ENCODE data around the gene MARCHF2.

MARCHF2 gene

DNA sequence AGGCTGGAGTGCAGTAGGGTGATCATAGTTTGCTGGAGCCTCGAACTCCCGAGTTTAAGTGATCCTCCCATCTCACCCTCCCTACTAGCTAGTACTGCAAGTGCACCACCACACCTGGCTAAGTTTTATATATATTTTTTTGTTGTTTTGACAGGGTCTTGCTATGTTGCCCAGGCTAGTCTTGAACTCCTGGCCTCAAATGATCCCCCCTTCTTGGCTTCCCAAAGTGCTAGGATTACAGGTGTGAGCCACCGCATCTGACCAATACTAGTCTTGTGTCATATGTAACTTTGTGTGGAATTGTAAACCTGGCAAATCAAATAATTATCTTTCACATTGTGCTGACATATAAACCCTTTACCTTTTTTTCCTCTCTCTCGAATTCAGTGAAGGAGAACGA lies 41.9 kb downstream of the MARCHF2 start:
- DNase-seq, result no peak

GRCh38 chr19:8456064-8456463 lies 43.0 kb downstream of the MARCHF2 start:
- no peak for DNase-seq

DNA sequence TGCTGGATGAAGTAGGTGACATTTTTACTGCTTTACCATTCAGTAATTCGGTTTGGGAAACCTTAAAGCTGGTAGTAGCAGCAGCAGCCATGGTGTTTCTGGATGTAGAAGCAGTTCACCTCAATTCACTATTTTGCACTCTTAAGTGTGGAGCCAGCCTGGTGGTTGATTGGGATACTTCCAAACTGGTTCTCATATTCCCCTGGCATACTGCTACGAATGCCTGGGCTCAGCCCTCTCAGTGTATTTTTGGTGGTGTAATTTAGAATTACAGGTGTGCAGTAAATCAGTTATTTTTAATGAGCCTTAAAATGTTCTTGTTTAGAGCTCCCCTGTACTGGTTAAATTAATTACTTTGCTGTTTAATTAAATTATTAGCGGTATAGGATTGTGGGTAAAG lies 44.1 kb downstream of the MARCHF2 start:
- DNase-seq, result no peak

DNA sequence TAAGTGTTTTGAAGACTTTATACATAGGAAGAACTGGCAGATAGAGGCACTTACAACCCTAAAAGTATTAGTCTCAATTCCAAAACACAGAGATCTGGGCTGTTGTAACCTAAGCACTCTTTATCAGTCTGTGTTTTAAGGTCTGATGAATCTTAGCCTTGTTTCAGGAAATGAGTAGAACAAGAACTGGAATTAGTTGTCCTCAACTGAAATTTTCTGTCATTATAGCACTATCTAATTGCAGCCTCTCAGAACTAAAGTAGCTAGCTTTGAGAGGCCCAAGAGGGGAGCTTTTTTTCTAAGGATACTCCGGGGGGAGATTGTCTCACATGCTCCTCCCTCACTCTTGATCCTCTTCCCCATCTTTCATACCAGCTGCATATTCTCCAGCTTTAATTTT lies 44.7 kb downstream of the MARCHF2 start:
- no peak for DNase-seq

- DNase-seq, result no peak
These were observed 45.3 kb downstream of the MARCHF2 start for GRCh38 chr19:8458380-8458779.

- no peak for DNase-seq
These were observed 46.0 kb downstream of the MARCHF2 start for GRCh38 chr19:8459095-8459494.

GRCh38 chr19:8459520-8460270 lies 46.6 kb downstream of the MARCHF2 start:
- DNase-seq, result no peak

DNA sequence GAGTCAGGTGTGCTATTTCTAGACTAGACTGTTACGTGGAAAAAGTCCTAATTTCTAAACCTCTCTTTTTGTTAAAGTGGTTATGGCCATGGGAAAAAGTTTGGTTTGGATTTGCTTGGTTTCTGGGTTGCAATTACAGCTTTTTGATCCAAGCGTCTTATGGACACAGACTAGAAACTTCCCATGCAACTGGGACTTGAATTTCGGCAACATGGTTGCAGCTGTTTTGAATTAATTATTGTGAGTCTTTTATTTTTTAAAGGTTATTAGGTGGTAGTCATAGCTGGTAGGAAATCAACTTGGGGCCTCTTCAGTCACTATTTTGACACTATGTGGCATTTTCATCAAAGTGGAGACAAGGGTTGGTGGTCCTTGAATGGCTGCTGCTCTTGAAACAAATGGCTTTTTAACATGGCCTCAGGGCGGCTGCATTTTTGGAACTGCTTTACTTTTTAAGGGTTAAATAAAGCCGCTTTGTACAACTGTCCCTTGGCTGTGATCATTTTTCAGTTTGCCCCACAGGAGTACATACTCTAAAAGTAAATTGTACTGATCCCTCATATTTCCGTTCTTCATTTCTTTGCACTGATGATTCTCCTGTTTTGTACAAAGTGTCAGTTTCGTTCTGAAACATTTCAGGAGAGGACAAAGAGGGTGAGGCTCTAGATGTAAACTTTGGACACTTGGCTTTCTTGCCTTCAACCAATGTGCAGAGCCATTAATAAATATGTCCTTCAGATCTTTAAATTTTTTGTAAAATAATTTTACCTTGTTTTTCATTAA lies 47.6 kb downstream of the MARCHF2 start:
- DNase-seq, result no peak

GRCh38 chr19:8461376-8461775 lies 48.3 kb downstream of the MARCHF2 start:
- no peak for DNase-seq

DNA sequence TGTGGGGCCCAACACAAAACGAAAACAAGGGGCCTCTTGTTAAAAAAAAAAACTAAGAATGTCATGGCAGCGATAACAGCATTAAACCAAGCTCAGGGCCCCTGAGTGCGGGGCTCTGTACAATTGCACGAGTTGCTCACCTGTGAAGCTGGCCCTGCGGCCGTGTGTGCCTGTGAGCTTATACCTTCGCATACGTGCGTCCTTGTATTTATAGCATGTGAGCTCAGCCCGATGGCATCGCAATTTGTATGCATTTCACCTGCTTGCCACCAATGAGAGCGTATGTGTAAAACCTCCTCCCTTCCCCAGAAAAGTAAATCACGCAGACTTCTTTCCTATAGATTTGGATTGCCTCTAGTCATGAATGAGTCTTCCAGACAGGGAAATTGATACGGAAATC lies 48.8 kb downstream of the MARCHF2 start:
- DNase-seq, result no peak

DNA sequence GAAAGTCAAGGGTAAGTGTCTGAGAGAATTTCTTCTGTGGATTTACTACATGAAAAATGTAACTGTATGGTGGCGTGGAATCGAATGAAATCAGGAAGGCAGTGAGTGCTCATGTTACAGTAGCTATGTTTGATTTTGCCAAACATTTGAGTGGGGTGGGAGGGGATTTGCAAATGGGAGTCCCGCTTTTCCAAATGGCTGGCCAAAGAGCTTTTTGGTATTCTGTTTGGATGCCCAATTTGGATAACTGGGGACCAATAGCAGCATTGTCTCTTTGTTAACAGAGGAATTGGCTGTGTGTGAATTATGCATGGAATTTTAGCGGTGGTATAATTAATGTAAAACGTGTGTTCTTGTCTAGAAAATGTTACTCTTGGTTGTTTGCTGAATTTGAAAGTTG lies 49.5 kb downstream of the MARCHF2 start:
- DNase-seq, result no peak

DNA sequence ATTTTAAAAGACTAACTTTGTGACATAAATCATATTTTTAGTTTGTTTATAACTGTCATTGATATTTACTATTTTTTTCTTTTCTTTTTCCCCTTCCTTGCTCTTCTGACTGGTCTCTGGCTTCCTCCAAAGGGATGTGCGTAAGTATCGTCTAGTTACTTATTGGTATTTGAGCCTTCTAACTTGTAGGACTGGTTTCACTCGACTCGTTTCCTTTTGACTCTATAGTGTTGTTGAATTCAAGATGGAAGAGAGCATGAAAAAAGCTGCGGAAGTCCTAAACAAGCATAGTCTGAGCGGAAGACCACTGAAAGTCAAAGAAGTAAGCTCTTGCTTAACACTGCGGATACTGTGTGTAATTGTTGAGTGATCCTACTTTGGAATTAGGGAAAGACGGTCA lies 50.3 kb downstream of the MARCHF2 start:
- DNase-seq, result no peak

- no peak for DNase-seq
These were observed 52.9 kb downstream of the MARCHF2 start for GRCh38 chr19:8466018-8466417.

DNA sequence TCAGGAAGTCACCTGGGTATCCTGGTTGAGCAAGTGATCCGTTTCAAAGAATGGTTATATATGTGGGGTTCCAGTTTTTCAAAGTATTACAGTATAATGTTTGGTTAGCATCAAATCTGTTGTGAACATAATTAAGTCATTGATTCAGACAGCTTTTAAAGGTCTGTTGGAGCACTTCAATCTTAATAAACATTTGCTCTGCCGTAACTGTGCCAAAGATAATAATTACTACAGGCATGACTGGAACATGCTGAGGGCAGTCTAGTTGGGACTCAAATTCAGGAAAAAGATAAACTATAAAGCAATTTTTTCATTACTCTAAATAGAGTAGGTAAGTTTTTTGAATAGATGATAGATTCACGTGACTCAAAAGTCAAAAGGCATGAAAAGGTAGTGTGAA lies 55.0 kb downstream of the MARCHF2 start:
- no peak for DNase-seq

- DNase-seq, result no peak
These were observed 55.8 kb downstream of the MARCHF2 start for GRCh38 chr19:8468761-8469373.

- no peak for DNase-seq
These were observed 56.7 kb downstream of the MARCHF2 start for GRCh38 chr19:8469613-8470368.

DNA sequence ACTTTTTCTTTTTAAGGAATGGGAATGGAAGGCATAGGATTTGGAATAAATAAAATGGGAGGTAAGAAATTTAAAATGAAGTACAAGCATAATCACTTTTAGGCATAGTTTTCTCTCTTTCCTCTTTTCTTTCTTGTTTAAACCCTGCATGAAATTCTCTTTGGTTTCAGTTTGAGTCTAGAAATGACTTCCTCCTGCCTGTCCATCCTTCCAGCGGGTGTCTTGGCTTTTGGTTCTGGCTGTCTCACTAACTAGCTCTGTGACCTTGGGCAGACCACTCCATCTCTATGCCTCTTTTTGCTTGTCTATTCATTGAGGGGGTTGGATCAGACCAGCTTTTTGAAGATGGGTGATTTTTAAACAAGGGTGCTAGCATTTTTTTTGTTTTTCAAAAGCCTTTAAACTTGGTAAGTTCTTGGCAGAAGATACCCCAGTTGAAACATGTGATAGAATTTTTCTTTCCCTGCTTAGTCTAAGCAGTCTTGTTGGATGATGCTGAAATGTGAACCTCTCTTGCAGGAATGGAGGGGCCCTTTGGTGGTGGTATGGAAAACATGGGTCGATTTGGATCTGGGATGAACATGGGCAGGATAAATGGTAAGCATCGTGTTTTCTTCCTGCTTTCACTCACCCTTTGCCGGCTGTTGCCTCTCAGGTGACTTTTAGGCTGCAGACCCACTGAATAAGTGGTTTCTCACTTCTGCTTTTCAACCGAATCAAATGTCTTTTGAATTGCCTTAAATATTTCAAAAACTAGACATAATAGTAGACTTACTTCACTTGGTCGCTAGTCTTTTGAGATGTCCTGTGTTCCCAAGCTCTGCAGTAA lies 60.8 kb downstream of the MARCHF2 start:
- no peak for DNase-seq

- DNase-seq, result no peak
These were observed 61.9 kb downstream of the MARCHF2 start for GRCh38 chr19:8475005-8475404.

DNA sequence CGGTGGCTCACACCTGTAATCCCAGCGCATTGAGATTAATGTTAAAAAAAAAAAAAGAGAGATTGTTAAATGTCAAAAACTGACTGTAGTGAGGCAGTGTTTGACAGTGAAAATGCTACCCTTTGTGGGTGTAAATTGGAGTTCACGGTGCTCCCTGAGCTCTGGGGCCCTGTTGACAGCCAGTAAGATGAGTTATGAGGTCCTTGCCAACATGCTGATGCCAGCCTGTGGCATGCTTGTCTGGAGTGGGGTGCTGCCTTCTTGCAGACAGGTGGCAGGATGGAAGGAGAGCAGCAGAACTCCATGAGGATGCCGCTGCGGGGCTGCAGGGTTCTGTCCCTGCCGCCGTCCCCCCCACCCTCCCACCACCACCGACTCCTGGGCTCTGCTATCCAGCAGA lies 63.4 kb downstream of the MARCHF2 start:
- no peak for DNase-seq

DNA sequence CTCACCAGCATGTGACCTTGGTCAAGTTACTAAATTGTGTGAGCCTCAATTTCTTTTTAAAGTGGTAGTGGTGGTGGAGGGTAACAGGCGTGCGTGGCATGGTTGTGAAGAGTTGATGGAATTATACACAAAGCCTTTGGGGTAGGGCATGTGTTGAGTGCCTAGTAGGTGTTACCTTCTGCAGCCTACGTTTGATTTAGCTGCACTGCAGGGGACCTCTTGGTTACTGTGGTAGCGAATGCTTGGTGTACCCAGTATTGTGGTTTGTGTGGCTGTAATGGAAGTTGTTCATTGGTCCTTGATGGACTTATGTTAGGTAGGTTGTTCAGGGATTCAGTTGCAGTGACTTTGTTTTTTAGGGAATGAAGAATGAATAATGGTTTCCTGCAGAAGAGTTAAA lies 64.8 kb downstream of the MARCHF2 start:
- no peak for DNase-seq

DNA sequence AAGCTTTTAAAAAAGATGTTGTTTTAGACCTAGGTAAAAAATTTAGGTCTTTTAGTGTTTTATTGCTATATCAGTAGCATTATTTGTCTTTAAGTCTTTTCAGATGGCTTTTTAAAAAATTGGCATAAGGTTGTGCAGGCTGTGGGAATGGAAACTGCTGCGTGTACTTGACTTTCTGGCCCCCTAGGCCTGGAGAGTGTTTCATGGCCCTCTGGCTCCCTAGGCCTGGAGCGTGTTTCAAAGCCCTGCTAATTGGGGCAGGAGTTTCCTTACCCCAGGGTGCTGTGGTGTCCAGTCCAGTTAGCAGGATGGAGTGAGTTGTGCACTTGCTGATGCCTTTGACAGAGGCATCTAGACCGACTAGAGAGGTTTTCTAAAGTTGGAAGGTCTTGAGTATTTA lies 65.5 kb downstream of the MARCHF2 start:
- DNase-seq, result no peak

- DNase-seq, result no peak
These were observed 68.1 kb downstream of the MARCHF2 start for GRCh38 chr19:8481201-8481600.
